ENCODE measurements around the gene PRSS36.
"Not testable (repeated sequence)": the region's sequence is repeated elsewhere in the genome, so short reads cannot be mapped to it uniquely, and the experiment has no call there.

PRSS36 gene

GRCh38 chr16:31148281-31148728 lies 1.6 kb downstream of the PRSS36 start:
- Histone ChIP-seq H3K27ac (ENCODE audit: low read depth, low read length) (no peak overlapping the region), H3K4me3 (ENCODE audit: low read length) (no peak overlapping the region), H3K9me2 (replicated peaks; ENCODE audit: control insufficient read depth, low read length) (no peaks in the 10 kb centered on the region), H3K27me3 (ENCODE audit: control insufficient read depth, low read length) (no peaks in the 10 kb centered on the region), H3F3A (ENCODE audit: control insufficient read depth, insufficient read depth) (no peaks in the 10 kb centered on the region), H3K4me1 (ENCODE audit: control insufficient read depth, low read length) (no peaks in the 10 kb centered on the region), H3K36me3 (ENCODE audit: control insufficient read depth, low read length) (no peaks in the 10 kb centered on the region), H3K79me2 (ENCODE audit: control insufficient read depth, low read length) (no peaks in the 10 kb centered on the region), H4K20me1 (ENCODE audit: control insufficient read depth, insufficient read depth, low read depth, low read length) (no peaks in the 10 kb centered on the region), H3K9me3 (ENCODE audit: control insufficient read depth, insufficient read depth, low read length) (no peaks in the 10 kb centered on the region), H3K4me2 (ENCODE audit: low read length) (no peak overlapping the region)
- TF ChIP-seq EZH2phosphoT487 (IDR thresholded peaks at IDR 0.05; ENCODE audit: borderline replicate concordance, low read length) (no peak), CTCF (IDR thresholded peaks at IDR 0.05; ENCODE audit: low read depth, low read length, poor library complexity, severe bottlenecking) (no peak)

- Histone ChIP-seq H3K9me2 (replicated peaks; ENCODE audit: control insufficient read depth, low read length) (no peaks in the 10 kb centered on the region), H4K20me1 (ENCODE audit: control insufficient read depth, insufficient read depth, low read depth, low read length) (no peaks in the 10 kb centered on the region), H3K4me3 (ENCODE audit: low read length) (no peak overlapping the region), H3F3A (ENCODE audit: control insufficient read depth, insufficient read depth) (no peaks in the 10 kb centered on the region), H3K4me1 (ENCODE audit: control insufficient read depth, low read length) (peaks cover 5% of the 10 kb centered on the region), H3K27me3 (ENCODE audit: control insufficient read depth, low read length) (no peaks in the 10 kb centered on the region), H3K4me2 (ENCODE audit: low read length) (no peak overlapping the region), H3K27ac (ENCODE audit: low read depth, low read length) (no peak overlapping the region), H3K79me2 (ENCODE audit: control insufficient read depth, low read length) (no peaks in the 10 kb centered on the region), H3K9me3 (ENCODE audit: control insufficient read depth, insufficient read depth, low read length) (no peaks in the 10 kb centered on the region), H3K36me3 (ENCODE audit: control insufficient read depth, low read length) (no peaks in the 10 kb centered on the region)
- TF ChIP-seq CTCF (IDR thresholded peaks at IDR 0.05; ENCODE audit: low read depth, low read length, poor library complexity, severe bottlenecking) (no peak), EZH2phosphoT487 (IDR thresholded peaks at IDR 0.05; ENCODE audit: borderline replicate concordance, low read length) (no peak)
These were observed 2.3 kb downstream of the PRSS36 start for GRCh38 chr16:31147574-31147973.

- Histone ChIP-seq H3K36me3 (ENCODE audit: control insufficient read depth, low read length) (no peaks in the 10 kb centered on the region), H3K9me3 (ENCODE audit: control insufficient read depth, insufficient read depth, low read length) (no peaks in the 10 kb centered on the region), H3F3A (ENCODE audit: control insufficient read depth, insufficient read depth) (no peaks in the 10 kb centered on the region), H4K20me1 (ENCODE audit: control insufficient read depth, insufficient read depth, low read depth, low read length) (no peaks in the 10 kb centered on the region), H3K27me3 (ENCODE audit: control insufficient read depth, low read length) (no peaks in the 10 kb centered on the region), H3K4me1 (ENCODE audit: control insufficient read depth, low read length) (peaks cover 15% of the 10 kb centered on the region), H3K27ac (ENCODE audit: low read depth, low read length) (no peak overlapping the region), H3K9me2 (replicated peaks; ENCODE audit: control insufficient read depth, low read length) (no peaks in the 10 kb centered on the region), H3K79me2 (ENCODE audit: control insufficient read depth, low read length) (no peaks in the 10 kb centered on the region), H3K4me2 (ENCODE audit: low read length) (no peak overlapping the region), H3K4me3 (ENCODE audit: low read length) (no peak overlapping the region)
- no peak for TF ChIP-seq EZH2phosphoT487 (IDR thresholded peaks at IDR 0.05; ENCODE audit: borderline replicate concordance, low read length)
- TF ChIP-seq CTCF (IDR thresholded peaks at IDR 0.05; ENCODE audit: low read depth, low read length, poor library complexity, severe bottlenecking), result no peak
These were observed 4.4 kb downstream of the PRSS36 start for GRCh38 chr16:31145398-31145990.

- H4K20me1 ChIP-seq (ENCODE audit: control insufficient read depth, insufficient read depth, low read depth, low read length); H3K9me3 ChIP-seq (ENCODE audit: control insufficient read depth, insufficient read depth, low read length); H3K36me3 ChIP-seq (ENCODE audit: control insufficient read depth, low read length); H3K4me2 ChIP-seq (ENCODE audit: low read length); H3K79me2 ChIP-seq (ENCODE audit: control insufficient read depth, low read length); H3K4me3 ChIP-seq (ENCODE audit: low read length); H3K27ac ChIP-seq (ENCODE audit: low read depth, low read length); H3K9me2 ChIP-seq (replicated peaks; ENCODE audit: control insufficient read depth, low read length); H3F3A ChIP-seq (ENCODE audit: control insufficient read depth, insufficient read depth); H3K27me3 ChIP-seq (ENCODE audit: control insufficient read depth, low read length): not testable (repeated sequence)
- peaks cover 15% of the 10 kb centered on the region for H3K4me1 ChIP-seq (ENCODE audit: control insufficient read depth, low read length)
These were observed 5.4 kb downstream of the PRSS36 start for GRCh38 chr16:31144418-31144817.
